H9 (cell line): ENCODE measurements around the gene LRRN4CL. TPM values are rescaled to one million over a fixed set of nuclear protein-coding genes. Genes with fewer than 3 reads are reported as not detected.

ENCODE experiments used
- DNase-seq: peaks from one replicate; pipeline ENCODE4 v3.0.0-alpha.2; 2017
- H2AFZ ChIP-seq: one replicate; pipeline ENCODE4 v1.6.1; 2013; ENCODE audit warnings: mild to moderate bottlenecking, low read length, control low read depth, moderate library complexity
- H2AK5ac ChIP-seq: 2 replicates; pipeline ENCODE4 v1.6.1; 2013; ENCODE audit warnings: low read length, control low read depth, mixed read lengths; ENCODE audit not compliant: insufficient read length
- H2BK120ac ChIP-seq: one replicate; pipeline ENCODE4 v1.6.1; 2013; ENCODE audit warnings: low read depth, mild to moderate bottlenecking, low read length, control low read depth, inconsistent platforms; ENCODE audit not compliant: poor library complexity, severe bottlenecking
- H2BK12ac ChIP-seq: 2 replicates; pipeline ENCODE4 v1.6.1; 2013; ENCODE audit warnings: low read length, control low read depth, mixed read lengths, low read depth; ENCODE audit not compliant: insufficient read length
- H2BK15ac ChIP-seq: 2 replicates; pipeline ENCODE4 v1.6.1; 2013; ENCODE audit warnings: low read depth, low read length, control low read depth
- H2BK20ac ChIP-seq: one replicate; pipeline ENCODE4 v1.6.1; 2013; ENCODE audit warnings: low read depth, mild to moderate bottlenecking, low read length, control low read depth, inconsistent platforms; ENCODE audit not compliant: poor library complexity, severe bottlenecking
- H2BK5ac ChIP-seq: 2 replicates; pipeline ENCODE4 v1.6.1; 2013; ENCODE audit warnings: low read length, control low read depth, mixed read lengths; ENCODE audit not compliant: insufficient read length
- H3K14ac ChIP-seq: 2 replicates; pipeline ENCODE4 v1.6.1; 2013; ENCODE audit warnings: low read length, control low read depth; ENCODE audit not compliant: insufficient read depth
- H3K18ac ChIP-seq: 2 replicates; pipeline ENCODE4 v1.6.1; 2013; ENCODE audit warnings: low read depth, mild to moderate bottlenecking, mixed read lengths, low read length, control low read depth; ENCODE audit not compliant: insufficient read length
- H3K23ac ChIP-seq: 2 replicates; pipeline ENCODE4 v1.6.1; 2013; ENCODE audit warnings: low read length, control low read depth, mixed read lengths, low read depth; ENCODE audit not compliant: insufficient read length
- H3K23me2 ChIP-seq: 2 replicates; pipeline ENCODE4 v1.6.1; 2013; ENCODE audit warnings: low read depth, mild to moderate bottlenecking, mixed read lengths, low read length, control low read depth; ENCODE audit not compliant: insufficient read length, poor library complexity, severe bottlenecking
- H3K27ac ChIP-seq: 2 replicates; pipeline ENCODE4 v1.5.1; 2013; ENCODE audit warnings: low read length, control low read depth, mixed read lengths, low read depth; ENCODE audit not compliant: insufficient read length
- H3K27me3 ChIP-seq: 2 replicates; pipeline ENCODE4 v1.6.1; 2013; ENCODE audit warnings: low read length, control low read depth, inconsistent platforms; ENCODE audit not compliant: insufficient read depth
- H3K4ac ChIP-seq: 2 replicates; pipeline ENCODE4 v1.6.1; 2013; ENCODE audit warnings: low read depth, mild to moderate bottlenecking, control low read depth, inconsistent platforms, low read length, moderate library complexity
- H3K4me1 ChIP-seq: 2 replicates; pipeline ENCODE4 v1.6.1; 2013; ENCODE audit warnings: low read length, control low read depth, inconsistent platforms; ENCODE audit not compliant: insufficient read depth
- H3K4me2 ChIP-seq: 2 replicates; pipeline ENCODE4 v1.6.1; 2013; ENCODE audit warnings: low read length, control low read depth, mixed read lengths; ENCODE audit not compliant: insufficient read length, insufficient read depth
- H3K56ac ChIP-seq: 2 replicates; pipeline ENCODE4 v1.6.1; 2013; ENCODE audit warnings: low read depth, mild to moderate bottlenecking, mixed read lengths, low read length, control low read depth; ENCODE audit not compliant: insufficient read length
- H3K79me1 ChIP-seq: 2 replicates; pipeline ENCODE4 v1.6.1; 2013; ENCODE audit warnings: low read depth, mild to moderate bottlenecking, moderate library complexity, low read length, control low read depth, inconsistent platforms; ENCODE audit not compliant: insufficient read depth, poor library complexity, severe bottlenecking
- H3K79me2 ChIP-seq: 2 replicates; pipeline ENCODE4 v1.6.1; 2013; ENCODE audit warnings: low read length, control low read depth, inconsistent platforms; ENCODE audit not compliant: insufficient read depth
- H3K9ac ChIP-seq: 2 replicates; pipeline ENCODE4 v1.6.1; 2013; ENCODE audit warnings: low read length, control low read depth, mixed read lengths; ENCODE audit not compliant: insufficient read length; ENCODE audit errors: extremely low read depth
- H3K9me3 ChIP-seq: one replicate; pipeline ENCODE4 v1.6.1; 2013; ENCODE audit warnings: low read depth, low read length, inconsistent platforms; ENCODE audit not compliant: control insufficient read depth
- H3T11ph ChIP-seq: one replicate; pipeline ENCODE4 v1.6.1; 2013; ENCODE audit warnings: mild to moderate bottlenecking, low read length, control low read depth, inconsistent platforms
- H4K20me1 ChIP-seq: one replicate; pipeline ENCODE4 v1.6.1; 2013; ENCODE audit not compliant: control insufficient read depth, insufficient read length, insufficient read depth
- H4K5ac ChIP-seq: 2 replicates; pipeline ENCODE4 v1.6.1; 2013; ENCODE audit warnings: low read depth, mild to moderate bottlenecking, mixed read lengths, low read length, control low read depth; ENCODE audit not compliant: insufficient read length
- H4K8ac ChIP-seq: replicated peaks from 2 replicates; pipeline ENCODE4 v1.6.1; 2013; ENCODE audit warnings: low read length, control low read depth, mixed read lengths, low read depth; ENCODE audit not compliant: insufficient read length
- H4K91ac ChIP-seq: 2 replicates; pipeline ENCODE4 v1.6.1; 2013; ENCODE audit warnings: low read depth, mild to moderate bottlenecking, moderate library complexity, mixed read lengths, low read length, control low read depth; ENCODE audit not compliant: insufficient read length
- H3K27ac Mint-ChIP-seq, 3 experiments: 2 replicates in 2 of 3; 3 replicates in 1 of 3; pipeline ENCODE4 v1.8.0; 2020 to 2021; ENCODE audit warnings: mixed read lengths in 3 of 3, mild to moderate bottlenecking in 1 of 3, moderate library complexity in 1 of 3
- H3K27me3 Mint-ChIP-seq: 2 replicates; pipeline ENCODE4 v1.8.0; 2021; ENCODE audit warnings: low read depth, mild to moderate bottlenecking, moderate library complexity, mixed read lengths
- H3K36me3 Mint-ChIP-seq, 3 experiments: 2 replicates in 2 of 3; 3 replicates in 1 of 3; pipeline ENCODE4 v1.8.0; 2020 to 2021; ENCODE audit warnings: low read depth in 3 of 3, mixed read lengths in 3 of 3; ENCODE audit not compliant: insufficient read depth in 1 of 3
- H3K4me1 Mint-ChIP-seq, 2 experiments: 2 replicates each; pipeline ENCODE4 v1.8.0; 2020; ENCODE audit warnings: mixed read lengths in 2 of 2
- H3K4me3 Mint-ChIP-seq, 2 experiments: 2 replicates in 1 of 2; 3 replicates in 1 of 2; pipeline ENCODE4 v1.8.0; 2020 to 2021; ENCODE audit warnings: mild to moderate bottlenecking in 2 of 2, mixed read lengths in 2 of 2, moderate library complexity in 1 of 2
- H3K9me3 Mint-ChIP-seq, 2 experiments: 2 replicates in 1 of 2; 3 replicates in 1 of 2; pipeline ENCODE4 v1.8.0; 2020; ENCODE audit warnings: mild to moderate bottlenecking in 2 of 2, mixed read lengths in 2 of 2, moderate library complexity in 1 of 2
- CTCF ChIP-seq: fragments of 200-600 bp; sonication (generic); conservative IDR thresholded peaks from 3 replicates; pipeline ENCODE4 v1.8.0; 2021; ENCODE audit warnings: antibody characterized with exemption, mild to moderate bottlenecking
- WGBS: extraction: QIAGEN DNeasy Blood & Tissue Kit; methylation state at CpG from one replicate; pipeline ENCODE4 v1.1.7; 2013; ENCODE audit warnings: missing lambda C conversion rate, low lambda C conversion rate, mixed read lengths; ENCODE audit not compliant: insufficient read length; ENCODE audit errors: extremely low coverage; 5-methylcytosine and 5-hydroxymethylcytosine counted together
- total RNA-seq: library from RNA; stranded (reverse); gene quantifications from 2 replicates; pipeline ENCODE4 v1.2.1, GENCODE V29; 2021

LRRN4CL gene
- total RNA-seq, 1 experiment from 2014 or later, result 0.59 TPM

- Histone ChIP-seq H2BK20ac (no peak overlapping the region), H3K79me2 (no peaks in the 10 kb centered on the region), H4K8ac (no peak overlapping the region), H3K4me2 (no peak overlapping the region), H4K20me1 (no peaks in the 10 kb centered on the region), H2BK12ac (no peak overlapping the region), H4K91ac (no peak overlapping the region), H3K9me3 (no peaks in the 10 kb centered on the region), H3K4me1 (no peaks in the 10 kb centered on the region), H2BK5ac (no peak overlapping the region), H3K56ac (no peak overlapping the region), H3K4ac (no peak overlapping the region), H4K5ac (no peak overlapping the region), H3T11ph (no peak overlapping the region), H2AK5ac (no peak overlapping the region), H3K27me3 (no peaks in the 10 kb centered on the region), H2BK120ac (no peak overlapping the region), H2AFZ (no peak overlapping the region), H3K27ac (no peak overlapping the region), H3K9ac (no peak overlapping the region), H3K23me2 (peaks cover 8% of the 10 kb centered on the region), H3K79me1 (no peaks in the 10 kb centered on the region), H3K23ac (no peak overlapping the region), H3K14ac (no peak overlapping the region), H3K18ac (no peak overlapping the region), H2BK15ac (no peak overlapping the region)
- Mint-ChIP-seq H3K27me3 (no peaks in the 10 kb centered on the region), H3K9me3 (0 out of 5 replicates have a peak, but pooled peaks cover 0 to 2% of the 10 kb centered on the region in 2 experiments), H3K4me1 (peaks cover 17 to 29% of the 10 kb centered on the region in 2 experiments), H3K4me3 (peak overlapping the region; percentile 85 to 92), H3K27ac (peak overlapping the region in 1 of 3 experiments; percentile 73; a peak in 1 of 7 replicates), H3K36me3 (peaks cover 17 to 49% (median 44%) of the 10 kb centered on the region in 3 experiments; a peak in 6 of 7 replicates)
- TF ChIP-seq CTCF, result no peak
- WGBS, result no CpG with 5 or more reads among the region's 6 CpGs
- no peak for DNase-seq
Observed at GRCh38 chr11:62677156-62677555, 12.2 kb downstream of the LRRN4CL start.
